NCI-H460 (cell line): ENCODE results near the gene KRT24. TPM values are rescaled to one million over a fixed set of nuclear protein-coding genes. Genes with fewer than 3 reads are reported as not detected.
A peak's percentile ranks its signal among the peaks of the same experiment; 100 is the strongest.

Experiments used
- DNase-seq: peaks from one replicate; pipeline ENCODE4 v3.0.0-alpha.2; 2016; ENCODE audit warnings: low read depth; ENCODE audit errors: extremely low read depth
- total RNA-seq: library from RNA; depleted of rRNA; stranded (reverse); fragments of >200 nt; shearing (Covaris generic); gene quantifications from 2 replicates; pipeline ENCODE4 v1.2.3, GENCODE V29; 2014

The KRT24 gene
- total RNA-seq, 1 experiment from 2014 or later, result not detected

- no peak for DNase-seq
Observed at GRCh38 chr17:40695874-40696472, 7.6 kb downstream of the KRT24 start.

GRCh38 chr17:40694584-40694983 lies 9.0 kb downstream of the KRT24 start:
- no peak for DNase-seq

- no peak for DNase-seq
Observed at GRCh38 chr17:40687106-40687505, 16.4 kb downstream of the KRT24 start.

GRCh38 chr17:40686192-40686591 lies 17.4 kb downstream of the KRT24 start:
- no peak for DNase-seq

GRCh38 chr17:40680998-40681397 lies 22.6 kb downstream of the KRT24 start:
- no peak for DNase-seq

- DNase-seq, result no peak
Observed at GRCh38 chr17:40679523-40679907, 24.0 kb downstream of the KRT24 start.

- DNase-seq, result no peak
Observed at GRCh38 chr17:40678902-40679522, 24.5 kb downstream of the KRT24 start.

- no peak for DNase-seq
Observed at GRCh38 chr17:40675905-40676304, 27.6 kb downstream of the KRT24 start.

GRCh38 chr17:40672654-40673053 lies 30.9 kb downstream of the KRT24 start:
- no peak for DNase-seq

- DNase-seq, result no peak
Observed at GRCh38 chr17:40671282-40671681, 32.3 kb downstream of the KRT24 start.

- no peak for DNase-seq
Observed at GRCh38 chr17:40666331-40666730, 37.2 kb downstream of the KRT24 start.

- no peak for DNase-seq
Observed at GRCh38 chr17:40664582-40665333, 38.8 kb downstream of the KRT24 start, which contains the start of gene KRT222. Gene KRT222, minus strand, starts transcription at chr17:40665177. Its CDS starts 78 bp downstream, at chr17:40665099.

- no peak for DNase-seq
Observed at GRCh38 chr17:40663252-40663651, 40.3 kb downstream of the KRT24 start.

- no peak for DNase-seq
Observed at GRCh38 chr17:40659911-40660310, 43.6 kb downstream of the KRT24 start.

GRCh38 chr17:40658396-40658795 lies 45.2 kb downstream of the KRT24 start:
- DNase-seq, result no peak

GRCh38 chr17:40651939-40652338 lies 51.6 kb downstream of the KRT24 start:
- no peak for DNase-seq

GRCh38 chr17:40648384-40648968 lies 55.1 kb downstream of the KRT24 start:
- DNase-seq, result peak; percentile 8
